Activated CD8-positive, alpha-beta memory T cell treated with anti-CD3 and anti-CD28 coated beads for 4 hours (primary cell): ENCODE data around the gene SGO2.
"Not testable (repeated sequence)": the region's sequence is repeated elsewhere in the genome, so short reads cannot be mapped to it uniquely, and the experiment has no call there.

Experiments used
- DNase-seq, 2 donors: peaks; one replicate each; pipeline ENCODE4 v3.0.0-alpha.2; 2020; ENCODE audit warnings: low read depth in 2 of 2

Gene SGO2

DNA sequence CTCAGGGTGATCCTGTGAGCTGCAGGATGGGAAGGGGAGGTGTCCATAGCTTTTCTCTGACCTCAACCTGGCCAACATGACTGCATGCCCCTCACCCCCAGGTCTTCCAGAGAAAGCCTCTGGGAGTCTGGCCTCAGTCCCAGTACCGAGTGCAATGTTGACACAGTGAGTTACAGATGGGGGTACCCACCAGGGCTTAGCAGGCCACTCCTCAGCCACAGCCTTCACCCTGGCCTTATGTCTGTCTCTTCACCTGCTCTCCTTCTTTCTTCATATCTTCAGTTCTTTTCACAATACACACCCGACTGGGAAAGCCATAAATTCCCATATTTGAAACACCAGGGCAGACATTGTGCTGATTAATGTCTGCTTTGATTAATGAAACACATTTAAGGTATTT is 93.3 kb downstream of the SGO2 start:
- no peak for DNase-seq

GRCh38 chr2:200620606-200621390 is 94.8 kb downstream of the SGO2 start:
- no peak for DNase-seq

GRCh38 chr2:200622106-200622505 is 96.1 kb downstream of the SGO2 start:
- DNase-seq, result no peak

DNA sequence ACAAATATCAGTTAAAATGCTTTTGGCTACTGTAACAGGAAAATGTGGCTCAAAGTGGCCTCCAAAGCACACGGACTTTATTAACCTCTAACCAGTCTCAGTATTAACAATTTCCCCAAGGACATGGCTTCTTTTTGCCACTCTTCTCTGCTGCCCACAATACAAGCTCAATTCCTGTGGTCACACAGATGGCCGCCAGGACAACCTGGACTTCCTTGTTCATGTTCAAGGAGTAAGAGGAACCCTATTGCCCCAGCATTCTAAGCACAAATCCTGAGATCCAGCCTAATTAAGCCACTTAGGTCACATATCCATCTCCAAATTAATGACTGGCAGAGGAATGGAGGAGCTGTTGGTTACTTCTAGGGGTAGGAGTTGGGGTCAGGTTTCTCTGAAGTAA is 98.0 kb downstream of the SGO2 start:
- DNase-seq, result no peak

GRCh38 chr2:200624658-200625057 is 98.7 kb downstream of the SGO2 start:
- DNase-seq, result no peak

DNA sequence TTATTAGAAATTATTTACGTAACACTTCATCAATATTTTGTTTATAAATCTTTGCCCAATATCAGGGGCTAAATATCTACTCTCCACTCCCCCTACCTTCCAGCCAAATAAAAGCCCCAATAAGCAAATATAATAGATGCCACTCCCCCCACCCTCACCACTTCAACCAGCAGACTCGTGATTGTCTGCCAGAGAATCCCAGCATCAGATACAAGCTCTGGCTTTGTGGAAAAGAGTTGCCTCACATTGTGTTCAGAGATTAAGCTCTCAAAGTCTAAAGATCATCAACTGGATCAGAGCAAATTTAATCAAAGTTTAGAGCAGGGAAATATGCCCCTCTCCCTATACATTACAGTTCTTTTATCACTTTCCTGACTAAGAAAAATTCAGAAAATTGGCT is 99.3 kb downstream of the SGO2 start:
- DNase-seq, result no peak

- DNase-seq, result no peak
Measured at GRCh38 chr2:200625958-200626363, 100.0 kb downstream of the SGO2 start.

DNA sequence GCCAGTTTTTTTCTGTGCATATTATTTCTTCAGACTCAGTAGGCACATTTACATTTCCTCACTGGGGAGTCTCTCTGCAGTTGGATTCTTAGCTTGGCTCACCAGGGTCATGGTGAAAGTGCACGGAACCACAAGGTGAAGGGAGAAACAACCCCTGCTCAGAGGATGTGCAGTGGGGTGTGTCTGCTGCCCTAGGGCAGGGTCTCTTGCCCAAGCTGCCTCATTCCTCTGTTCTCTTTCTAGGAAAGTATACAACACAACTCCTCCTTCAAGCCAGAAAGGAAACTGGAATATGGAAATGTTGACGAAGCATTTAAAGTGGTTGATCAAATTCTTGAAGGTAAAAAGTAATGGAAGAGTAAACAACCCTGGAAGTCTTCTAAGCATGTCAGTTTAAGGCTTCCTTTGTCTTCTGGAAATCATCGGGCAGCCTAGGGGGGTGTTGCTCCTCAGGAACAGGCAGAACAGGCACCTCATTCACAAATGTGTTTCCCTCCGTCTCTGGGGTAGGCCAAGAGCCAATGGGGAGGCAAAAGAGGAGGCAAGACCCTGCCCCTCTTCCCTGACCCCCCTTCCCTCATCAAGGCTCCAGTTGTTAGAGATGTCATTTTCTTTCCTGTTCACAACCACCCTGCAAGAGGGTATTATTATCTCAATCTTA is 101.2 kb downstream of the SGO2 start:
- no peak for DNase-seq

- not testable (repeated sequence) for DNase-seq
Measured at GRCh38 chr2:200628461-200628860, 102.5 kb downstream of the SGO2 start.

DNA sequence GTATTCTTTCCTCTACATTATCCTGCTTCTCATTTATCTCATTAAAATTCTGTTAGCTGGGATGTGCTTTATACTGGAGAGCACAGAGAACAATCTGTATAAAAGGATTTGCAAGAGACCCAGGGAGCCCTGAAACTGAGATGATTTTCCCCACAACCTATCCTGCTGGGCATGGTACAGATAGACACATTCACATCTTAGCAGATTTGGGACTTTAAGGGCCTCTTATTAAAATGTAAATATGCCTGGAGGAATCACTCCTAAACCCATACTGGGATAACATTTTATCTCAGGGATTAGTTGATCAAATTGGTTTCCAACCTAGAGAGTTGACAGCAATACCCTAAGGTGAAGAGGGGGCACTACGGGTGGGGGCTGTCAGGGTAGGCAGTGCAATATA is 105.3 kb downstream of the SGO2 start:
- DNase-seq, result no peak
